ENCODE data around the gene DDX19B. TPM values are rescaled to one million over a fixed set of nuclear protein-coding genes. Genes with fewer than 3 reads are reported as not detected.
A peak's percentile ranks its signal among the peaks of the same experiment; 100 is the strongest.

The DDX19B gene
- total RNA-seq, 1 donor from 2014 or later: 13.7 TPM

GRCh38 chr16:70253291-70254106, 45.5 kb upstream of the DDX19B start:
- no peak for DNase-seq
- intact Hi-C loops (cut with micrococcal nuclease): no loop called here
- Histone ChIP-seq H3K27ac (replicated peaks) (no peak overlapping the region), H3K9me3 (replicated peaks) (no peaks in the 10 kb centered on the region), H3K4me1 (peaks cover 34% of the 10 kb centered on the region), H3K36me3 (peaks cover 74% of the 10 kb centered on the region), H3K27me3 (ENCODE audit: low read depth) (no peaks in the 10 kb centered on the region), H3K4me3 (no peak overlapping the region)
- TF ChIP-seq, protein P1, sequence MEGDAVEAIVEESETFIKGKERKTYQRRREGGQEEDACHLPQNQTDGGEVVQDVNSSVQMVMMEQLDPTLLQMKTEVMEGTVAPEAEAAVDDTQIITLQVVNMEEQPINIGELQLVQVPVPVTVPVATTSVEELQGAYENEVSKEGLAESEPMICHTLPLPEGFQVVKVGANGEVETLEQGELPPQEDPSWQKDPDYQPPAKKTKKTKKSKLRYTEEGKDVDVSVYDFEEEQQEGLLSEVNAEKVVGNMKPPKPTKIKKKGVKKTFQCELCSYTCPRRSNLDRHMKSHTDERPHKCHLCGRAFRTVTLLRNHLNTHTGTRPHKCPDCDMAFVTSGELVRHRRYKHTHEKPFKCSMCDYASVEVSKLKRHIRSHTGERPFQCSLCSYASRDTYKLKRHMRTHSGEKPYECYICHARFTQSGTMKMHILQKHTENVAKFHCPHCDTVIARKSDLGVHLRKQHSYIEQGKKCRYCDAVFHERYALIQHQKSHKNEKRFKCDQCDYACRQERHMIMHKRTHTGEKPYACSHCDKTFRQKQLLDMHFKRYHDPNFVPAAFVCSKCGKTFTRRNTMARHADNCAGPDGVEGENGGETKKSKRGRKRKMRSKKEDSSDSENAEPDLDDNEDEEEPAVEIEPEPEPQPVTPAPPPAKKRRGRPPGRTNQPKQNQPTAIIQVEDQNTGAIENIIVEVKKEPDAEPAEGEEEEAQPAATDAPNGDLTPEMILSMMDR (IDR thresholded peaks at IDR 0.05; ENCODE audit: borderline replicate concordance): peak; percentile 56

- Histone ChIP-seq H3K4me3 (no peak overlapping the region), H3K4me1 (peaks cover 28% of the 10 kb centered on the region), H3K27ac (replicated peaks) (no peak overlapping the region), H3K27me3 (ENCODE audit: low read depth) (no peaks in the 10 kb centered on the region), H3K36me3 (peaks cover 83% of the 10 kb centered on the region), H3K9me3 (replicated peaks) (no peaks in the 10 kb centered on the region)
- TF ChIP-seq, protein P1 (IDR thresholded peaks at IDR 0.05; ENCODE audit: borderline replicate concordance): no peak
- no peak for DNase-seq
- intact Hi-C loops (cut with micrococcal nuclease): no loop called here
These were observed 44.6 kb upstream of the DDX19B start for GRCh38 chr16:70254180-70254964.

- intact Hi-C loops (cut with micrococcal nuclease): no loop called here
These were observed 44.1 kb upstream of the DDX19B start for GRCh38 chr16:70254965-70255286.

DNA sequence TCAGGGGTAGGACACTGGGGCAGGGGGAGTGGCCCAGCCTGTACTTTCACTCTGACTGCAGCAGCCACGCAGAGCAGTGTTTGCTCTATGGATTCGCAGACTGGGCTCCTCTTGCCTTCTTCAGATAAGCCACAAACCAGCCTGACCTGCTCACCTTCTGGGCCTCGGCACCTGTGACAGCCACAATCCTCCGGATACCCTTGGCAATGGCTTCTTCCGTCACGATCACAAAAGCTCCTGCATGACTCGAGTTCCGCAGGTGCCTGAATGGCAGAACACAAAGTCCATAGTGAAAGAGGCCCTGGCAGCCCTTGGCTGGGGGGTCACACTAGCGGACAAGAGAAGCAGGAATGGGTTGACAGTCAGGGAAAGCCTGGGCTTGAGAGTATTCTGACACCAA, 43.4 kb upstream of the DDX19B start:
- intact Hi-C loops (cut with micrococcal nuclease): no loop called here
- DNase-seq: no peak
- H3K4me3 ChIP-seq: no peak overlapping the region
- TF ChIP-seq, protein P1 (IDR thresholded peaks at IDR 0.05; ENCODE audit: borderline replicate concordance): no peak
- peaks cover 16% of the 10 kb centered on the region for H3K4me1 ChIP-seq
- no peaks in the 10 kb centered on the region for H3K27me3 ChIP-seq (ENCODE audit: low read depth)
- H3K36me3 ChIP-seq: peaks cover 87% of the 10 kb centered on the region
- H3K9me3 ChIP-seq (replicated peaks): no peaks in the 10 kb centered on the region
- no peak overlapping the region for H3K27ac ChIP-seq (replicated peaks)

More at GRCh38 chr16:70254965-70255286, 44.1 kb upstream of the DDX19B start:
- H3K4me3 ChIP-seq: no peak overlapping the region
- peaks cover 83% of the 10 kb centered on the region for H3K36me3 ChIP-seq
- no peak for DNase-seq
- no peak overlapping the region for H3K27ac ChIP-seq (replicated peaks)
- TF ChIP-seq, protein P1 (IDR thresholded peaks at IDR 0.05; ENCODE audit: borderline replicate concordance): no peak
- no peaks in the 10 kb centered on the region for H3K27me3 ChIP-seq (ENCODE audit: low read depth)
- H3K9me3 ChIP-seq (replicated peaks): no peaks in the 10 kb centered on the region
- peaks cover 23% of the 10 kb centered on the region for H3K4me1 ChIP-seq

DNA sequence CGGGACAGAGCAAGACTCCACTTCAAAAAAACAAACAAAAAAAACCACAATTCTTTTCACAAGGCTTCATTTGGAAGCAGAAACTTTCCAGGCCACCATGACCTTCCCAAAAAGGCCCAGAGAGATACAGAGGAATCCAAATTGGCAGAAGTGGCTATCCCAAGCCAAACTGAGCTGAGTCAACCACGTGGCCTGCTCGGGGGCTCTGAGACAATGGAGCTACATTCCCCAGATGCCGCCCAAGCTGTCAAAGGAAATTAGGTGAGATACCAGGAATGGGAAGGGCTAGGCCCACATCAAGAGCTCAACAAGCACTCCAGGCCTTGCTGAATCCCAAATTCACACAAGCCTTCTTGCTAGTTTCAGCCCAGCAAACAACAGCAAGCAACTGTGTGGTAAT, 41.6 kb upstream of the DDX19B start:
- no peak overlapping the region for H3K27ac ChIP-seq (replicated peaks)
- no peaks in the 10 kb centered on the region for H3K9me3 ChIP-seq (replicated peaks)
- no peak for DNase-seq
- no peaks in the 10 kb centered on the region for H3K27me3 ChIP-seq (ENCODE audit: low read depth)
- H3K36me3 ChIP-seq: peaks cover 100% of the 10 kb centered on the region
- H3K4me3 ChIP-seq: no peak overlapping the region
- intact Hi-C loops (cut with micrococcal nuclease): no loop called here
- TF ChIP-seq, protein P1 (IDR thresholded peaks at IDR 0.05; ENCODE audit: borderline replicate concordance): no peak
- peaks cover 10% of the 10 kb centered on the region for H3K4me1 ChIP-seq
